Spleen (tissue), 11 donors: ENCODE measurements around the gene ASPDH. TPM values are rescaled to one million over a fixed set of nuclear protein-coding genes. Genes with fewer than 3 reads are reported as not detected.
A peak's percentile ranks its signal among the peaks of the same experiment; 100 is the strongest.

Experiments
- DNase-seq: peaks from one replicate; pipeline ENCODE4 v3.0.0-alpha.2; 2020
- H3K27ac ChIP-seq, 8 donors: fragments of 200-600 bp; sonication (generic) in 7 of 8; 1 replicate in 4 of 8; 2 replicates in 4 of 8; pipeline versions ENCODE4 v1.5.0 to v1.8.0; 2016 to 2021; ENCODE audit warnings: inconsistent platforms in 4 of 8, mild to moderate bottlenecking in 4 of 8, moderate library complexity in 1 of 8
- H3K27me3 ChIP-seq, 7 donors: fragments of 200-600 bp; sonication (generic) in 6 of 7; replicated peaks in 1 of 7; 1 replicate in 4 of 7; 2 replicates in 3 of 7; pipeline versions ENCODE4 v1.5.0 to v1.8.0; 2016 to 2021; ENCODE audit warnings: inconsistent platforms in 3 of 7, mild to moderate bottlenecking in 1 of 7
- H3K36me3 ChIP-seq, 6 donors: fragments of 200-600 bp; sonication (generic) in 5 of 6; 1 replicate in 4 of 6; 2 replicates in 2 of 6; pipeline versions ENCODE4 v1.5.0 to v1.8.0; 2016 to 2021; ENCODE audit warnings: inconsistent platforms in 2 of 6
- H3K4me1 ChIP-seq, 6 donors: fragments of 200-600 bp; sonication (generic) in 5 of 6; 1 replicate in 3 of 6; 2 replicates in 3 of 6; pipeline versions ENCODE4 v1.5.0 to v1.8.0; 2016 to 2021; ENCODE audit warnings: inconsistent platforms in 3 of 6
- H3K4me3 ChIP-seq, 8 donors: fragments of 200-600 bp; sonication (generic) in 7 of 8; 1 replicate in 4 of 8; 2 replicates in 4 of 8; pipeline versions ENCODE4 v1.5.0 to v1.8.0; 2016 to 2021; ENCODE audit warnings: inconsistent platforms in 4 of 8, mild to moderate bottlenecking in 4 of 8, moderate library complexity in 2 of 8
- H3K9me3 ChIP-seq, 8 donors: fragments of 200-600 bp; sonication (generic) in 7 of 8; 1 replicate in 4 of 8; 2 replicates in 4 of 8; pipeline versions ENCODE4 v1.5.0 to v1.8.0; 2016 to 2021; ENCODE audit warnings: inconsistent platforms in 4 of 8
- CTCF ChIP-seq, 11 experiments: fragments of 200-600 bp in 7 of 11; fragments of 450-650 bp in 4 of 11; sonication (generic) in 4 of 11; IDR thresholded peaks in 8 of 11; conservative IDR thresholded peaks in 3 of 11; 1 replicate in 7 of 11; 2 replicates in 4 of 11; pipeline versions ENCODE4 v1.4.0 to v1.8.0; 2016 to 2021; ENCODE audit warnings: antibody characterized with exemption in 11 of 11, inconsistent platforms in 4 of 11, mild to moderate bottlenecking in 1 of 11
- POLR2A ChIP-seq, 3 donors: fragments of 450-650 bp; IDR thresholded peaks; one replicate each; pipeline ENCODE4 v1.5.1; 2017; ENCODE audit warnings: antibody characterized with exemption in 3 of 3, mild to moderate bottlenecking in 1 of 3
- POLR2AphosphoS5 ChIP-seq, 3 donors: sonication (generic); formaldehyde crosslinking; IDR thresholded peaks; one replicate each; pipeline ENCODE4 v1.5.1; 2017; ENCODE audit warnings: antibody characterized with exemption in 3 of 3
- WGBS, 5 donors: extraction: QIAGEN DNeasy Blood & Tissue Kit in 3 of 5; methylation state at CpG; one replicate each; pipeline versions ENCODE4 v1.1.5 to v1.1.7; 2013 to 2018; 5-methylcytosine and 5-hydroxymethylcytosine counted together
- intact Hi-C: fragments of 100-400 bp; cut with DNase I; formaldehyde crosslinking; loops from one replicate; pipeline ENCODE4 v1.15.0; 2023; ENCODE audit warnings: low total_unique reads
- polyA plus RNA-seq, 3 donors: library from polyadenylated mRNA; stranded (reverse); fragments of 200-250 nt; gene quantifications; one replicate each; pipeline ENCODE4 v1.2.1, GENCODE V29; 2013
- total RNA-seq, 7 donors: library from RNA; depleted of rRNA in 3 of 7; stranded (reverse); fragments of >200 nt in 3 of 7; fragmentation: NEBNext Ultra II Directional in 4 of 7; extraction: Animal tissue kit (Norgen Biotek cat#: 25700) in 4 of 7; gene quantifications; one replicate each; pipeline versions ENCODE4 v1.1.0 to v1.2.1, GENCODE V29; 2016 to 2021
- donor health status: healthy with polysubstance abuse.
- donor health status: DM: no; HTN: no; CAD: no; lungs with moderate emphysema.
- donor health status: DM: no; HTN: no; CAD: no.
- donor health status: Bipolar disorder and iron deficiency.
- donor health status: healthy.
- donor health status: DM: no; HTN: no; CAD: no.
- donor health status: DM: yes; HTN: yes; CAD: no.

The ASPDH gene
- total and polyA plus RNA-seq, 10 donors, result not detected

- DNase-seq, result peak; percentile 71
- no peaks in the 10 kb centered on the region for H3K27me3 ChIP-seq
- H3K9me3 ChIP-seq, result no peaks in the 10 kb centered on the region
- peaks cover 13 to 40% (median 26%) of the 10 kb centered on the region in 6 donors for H3K4me1 ChIP-seq
- H3K27ac ChIP-seq, result no peak overlapping the region
- 94 to 98% (median 96%) methylated on average over 17 of the region's 17 CpGs for WGBS, 5 donors
- H3K36me3 ChIP-seq, result peaks cover 3 to 53% (median 49%) of the 10 kb centered on the region in 6 donors
- TF ChIP-seq CTCF (IDR thresholded peaks at IDR 0.05 in 8 of 11, conservative IDR thresholded peaks at IDR 0.05 in 3 of 11) (no peak), POLR2A (IDR thresholded peaks at IDR 0.05) (no peak), POLR2AphosphoS5 (IDR thresholded peaks at IDR 0.05) (no peak)
- intact Hi-C loops, result no loop called here
- H3K4me3 ChIP-seq, result peak overlapping the region in 3 of 8 donors; percentile 75 to 98 (median 84)
Observed at GRCh38 chr19:50477751-50478515, 35.8 kb downstream of the ASPDH start.

- WGBS, 5 donors, result 17 to 26% (median 20%) methylated on average over 20 of the region's 20 CpGs
- Histone ChIP-seq H3K9me3 (no peaks in the 10 kb centered on the region), H3K27ac (peak overlapping the region in 6 of 8 donors; percentile 50 to 93 (median 86)), H3K27me3 (no peaks in the 10 kb centered on the region), H3K4me1 (peaks cover 13 to 40% (median 26%) of the 10 kb centered on the region in 6 donors), H3K36me3 (peaks cover 3 to 42% (median 39%) of the 10 kb centered on the region in 6 donors), H3K4me3 (peak overlapping the region; percentile 71 to 98 (median 88))
- intact Hi-C loops, result no loop called here
- DNase-seq, result no peak
- TF ChIP-seq CTCF (IDR thresholded peaks at IDR 0.05 in 8 of 11, conservative IDR thresholded peaks at IDR 0.05 in 3 of 11) (no peak), POLR2AphosphoS5 (IDR thresholded peaks at IDR 0.05) (no peak), POLR2A (IDR thresholded peaks at IDR 0.05) (no peak)
Observed at GRCh38 chr19:50476907-50477238, 36.8 kb downstream of the ASPDH start.

- 2 to 7% (median 4%) methylated on average over 32 to 58 of the region's 58 CpGs for WGBS, 5 donors
- no peaks in the 10 kb centered on the region for H3K9me3 ChIP-seq
- peak; percentile 96 for DNase-seq
- peaks cover 13 to 40% (median 26%) of the 10 kb centered on the region in 6 donors for H3K4me1 ChIP-seq
- intact Hi-C loops, result no loop called here
- TF ChIP-seq POLR2A (IDR thresholded peaks at IDR 0.05), result peak; percentile 19 to 42 (median 39)
- TF ChIP-seq POLR2AphosphoS5 (IDR thresholded peaks at IDR 0.05), result peak; percentile 92 to 94 (median 93)
- no peak for TF ChIP-seq CTCF (IDR thresholded peaks at IDR 0.05 in 8 of 11, conservative IDR thresholded peaks at IDR 0.05 in 3 of 11)
- peaks cover 3 to 37% (median 34%) of the 10 kb centered on the region in 6 donors for H3K36me3 ChIP-seq
- peak within 1 kb of the TSS; percentile 71 to 98 (median 88) for H3K4me3 ChIP-seq
- no peaks in the 10 kb centered on the region for H3K27me3 ChIP-seq
- H3K27ac ChIP-seq, result peak within 1 kb of the TSS; percentile 50 to 93 (median 85)
Observed at GRCh38 chr19:50476224-50476906, 37.3 kb downstream of the ASPDH start, which contains the start of the genes EMC10 and GARIN5A. EMC10 (plus strand) TSS chr19:50476507; CDS start chr19:50476545, 38 bp downstream. GARIN5A (minus strand) TSS chr19:50476848; CDS start chr19:50476388, 460 bp downstream.
